Stomach (tissue), 9 donors: ENCODE measurements around the gene OR2B3. TPM values are rescaled to one million over a fixed set of nuclear protein-coding genes. Genes with fewer than 3 reads are reported as not detected.

Source experiments
- DNase-seq, 2 donors: peaks; one replicate each; pipeline versions ENCODE4 v3.0.0 to v3.0.0-alpha.2; 2013 to 2019
- H3K27ac ChIP-seq, 5 donors: fragments of 200-600 bp in 4 of 5; sonication (generic) in 4 of 5; one replicate each; pipeline ENCODE4 v1.5.1; 2013 to 2019; ENCODE audit warnings: mild to moderate bottlenecking in 1 of 5, moderate library complexity in 1 of 5
- H3K27me3 ChIP-seq, 3 donors: fragments of 200-600 bp; sonication (generic); one replicate each; pipeline ENCODE4 v1.5.1; 2017 to 2019; ENCODE audit warnings: mixed run types in 1 of 3
- H3K36me3 ChIP-seq, 4 donors: fragments of 200-600 bp; sonication (generic); 1 replicate in 3 of 4; 2 replicates in 1 of 4; pipeline ENCODE4 v1.5.1; 2016 to 2019
- H3K4me1 ChIP-seq, 4 donors: fragments of 200-600 bp; sonication (generic); one replicate each; pipeline ENCODE4 v1.5.1; 2016 to 2019
- H3K4me3 ChIP-seq, 4 donors: fragments of 200-600 bp; sonication (generic) in 3 of 4; one replicate each; pipeline ENCODE4 v1.5.1; 2016 to 2019; ENCODE audit warnings: mild to moderate bottlenecking in 1 of 4
- H3K9me3 ChIP-seq, 4 donors: fragments of 200-600 bp; sonication (generic); one replicate each; pipeline ENCODE4 v1.5.1; 2016 to 2019
- EP300 ChIP-seq: sonication (generic); formaldehyde crosslinking; IDR thresholded peaks from one replicate; pipeline ENCODE4 v1.6.1; 2017; ENCODE audit warnings: antibody characterized with exemption
- POLR2A ChIP-seq, 4 donors: fragments of 450-650 bp; IDR thresholded peaks; one replicate each; pipeline ENCODE4 v1.6.1; 2016; ENCODE audit warnings: antibody characterized with exemption in 4 of 4, control low read depth in 2 of 4, mild to moderate bottlenecking in 1 of 4, moderate library complexity in 1 of 4
- POLR2AphosphoS5 ChIP-seq, 3 donors: sonication (generic); formaldehyde crosslinking; IDR thresholded peaks; one replicate each; pipeline ENCODE4 v1.6.1; 2016; ENCODE audit warnings: antibody characterized with exemption in 3 of 3
- WGBS, 5 donors: extraction: QIAGEN DNeasy Blood & Tissue Kit in 3 of 5; methylation state at CpG; one replicate each; pipeline versions ENCODE4 v1.1.5 to v1.1.7; 2013 to 2018; 5-methylcytosine and 5-hydroxymethylcytosine counted together
- intact Hi-C: fragments of 100-400 bp; cut with DNase I; formaldehyde crosslinking; loops from one replicate; pipeline ENCODE4 v1.15.1; 2023; ENCODE audit warnings: low total_unique reads
- polyA plus RNA-seq, 3 donors: library from polyadenylated mRNA; stranded (reverse); fragments of 200-250 nt; gene quantifications; one replicate each; pipeline ENCODE4 v1.2.3, GENCODE V29; 2013
- total RNA-seq, 5 donors: library from RNA; depleted of rRNA; stranded (reverse); fragments of >200 nt; gene quantifications; one replicate each; pipeline versions ENCODE4 v1.1.0 to v1.2.3, GENCODE V29; 2014 to 2016
- TF ChIP-seq, protein P1 (sequence below), 7 experiments: fragments of 450-650 bp in 4 of 7; fragments of 200-600 bp in 3 of 7; sonication (generic) in 3 of 7; IDR thresholded peaks; one replicate each; pipeline ENCODE4 v1.5.1; 2016 to 2019; ENCODE audit warnings: antibody characterized with exemption in 7 of 7, control low read depth in 2 of 7, mild to moderate bottlenecking in 1 of 7
- donor health status: healthy with polysubstance abuse.
- donor health status: Bipolar disorder and iron deficiency.
- donor health status: healthy.

The OR2B3 gene
- total and polyA plus RNA-seq, 8 donors = not detected

GRCh38 chr6:29071831-29072723 is 15.0 kb downstream of the OR2B3 start:
- no peaks in the 10 kb centered on the region for H3K9me3 ChIP-seq
- H3K4me1 ChIP-seq = no peaks in the 10 kb centered on the region
- H3K27me3 ChIP-seq = no peaks in the 10 kb centered on the region
- intact Hi-C loops = no loop called here
- peak in 1 of 2 donors; percentile 12 for DNase-seq
- H3K36me3 ChIP-seq = no peaks in the 10 kb centered on the region
- TF ChIP-seq, protein P1, sequence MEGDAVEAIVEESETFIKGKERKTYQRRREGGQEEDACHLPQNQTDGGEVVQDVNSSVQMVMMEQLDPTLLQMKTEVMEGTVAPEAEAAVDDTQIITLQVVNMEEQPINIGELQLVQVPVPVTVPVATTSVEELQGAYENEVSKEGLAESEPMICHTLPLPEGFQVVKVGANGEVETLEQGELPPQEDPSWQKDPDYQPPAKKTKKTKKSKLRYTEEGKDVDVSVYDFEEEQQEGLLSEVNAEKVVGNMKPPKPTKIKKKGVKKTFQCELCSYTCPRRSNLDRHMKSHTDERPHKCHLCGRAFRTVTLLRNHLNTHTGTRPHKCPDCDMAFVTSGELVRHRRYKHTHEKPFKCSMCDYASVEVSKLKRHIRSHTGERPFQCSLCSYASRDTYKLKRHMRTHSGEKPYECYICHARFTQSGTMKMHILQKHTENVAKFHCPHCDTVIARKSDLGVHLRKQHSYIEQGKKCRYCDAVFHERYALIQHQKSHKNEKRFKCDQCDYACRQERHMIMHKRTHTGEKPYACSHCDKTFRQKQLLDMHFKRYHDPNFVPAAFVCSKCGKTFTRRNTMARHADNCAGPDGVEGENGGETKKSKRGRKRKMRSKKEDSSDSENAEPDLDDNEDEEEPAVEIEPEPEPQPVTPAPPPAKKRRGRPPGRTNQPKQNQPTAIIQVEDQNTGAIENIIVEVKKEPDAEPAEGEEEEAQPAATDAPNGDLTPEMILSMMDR (IDR thresholded peaks at IDR 0.05) = peak in 2 of 7 experiments; percentile 21 to 24
- no peak for TF ChIP-seq POLR2AphosphoS5 (IDR thresholded peaks at IDR 0.05)
- H3K27ac ChIP-seq = no peak overlapping the region
- H3K4me3 ChIP-seq = no peak overlapping the region
- 28 to 35% (median 31%) methylated on average over 9 of the region's 9 CpGs for WGBS, 5 donors

DNA sequence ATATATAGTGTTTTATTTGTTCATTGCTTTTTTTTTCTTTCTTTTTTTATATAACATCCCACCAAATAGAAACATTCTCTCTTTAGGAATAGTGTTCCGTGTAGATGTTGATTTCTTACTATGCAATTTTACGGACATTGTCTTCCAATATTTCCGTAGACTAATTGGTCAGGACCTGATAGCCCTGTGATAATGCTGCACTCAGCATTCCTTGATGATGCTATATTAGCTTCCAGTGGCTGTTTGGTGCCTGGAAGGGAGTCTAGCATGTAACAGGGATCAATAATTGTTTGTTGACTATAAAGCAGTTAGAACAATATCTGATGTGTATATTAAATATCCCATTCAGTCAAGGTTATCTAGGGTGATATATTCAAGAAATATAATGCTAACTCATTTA is 35.4 kb downstream of the OR2B3 start:
- WGBS, 5 donors = 76 to 92% (median 82%) methylated on average over 3 of the region's 3 CpGs
- no peak for DNase-seq
- no peaks in the 10 kb centered on the region for H3K36me3 ChIP-seq
- H3K9me3 ChIP-seq = peaks cover 0 to 13% (median 2%) of the 10 kb centered on the region in 4 donors
- intact Hi-C loops = no loop called here
- H3K27ac ChIP-seq = no peak overlapping the region
- H3K4me1 ChIP-seq = no peaks in the 10 kb centered on the region
- H3K27me3 ChIP-seq = peaks cover 0 to 9% (median 0%) of the 10 kb centered on the region in 3 donors
- no peak for TF ChIP-seq POLR2AphosphoS5 (IDR thresholded peaks at IDR 0.05)
- TF ChIP-seq, protein P1 (IDR thresholded peaks at IDR 0.05) = no peak
- no peak for TF ChIP-seq EP300
- TF ChIP-seq POLR2A (IDR thresholded peaks at IDR 0.05) = no peak
- H3K4me3 ChIP-seq = no peak overlapping the region

- intact Hi-C loops = no loop called here
These were observed 42.0 kb downstream of the OR2B3 start, which contains the start of gene OR2W1 for GRCh38 chr6:29045075-29045474. Gene OR2W1 (minus strand): TSS chr6:29045175. CDS start chr6:29045175, 0 bp downstream.

More at GRCh38 chr6:29045075-29045474, 42.0 kb downstream of the OR2B3 start, which contains the start of gene OR2W1:
- no peaks in the 10 kb centered on the region for H3K36me3 ChIP-seq
- no peak for DNase-seq
- H3K4me3 ChIP-seq = no peak within 1 kb of the TSS
- H3K9me3 ChIP-seq = no peaks in the 10 kb centered on the region
- TF ChIP-seq, protein P1 (IDR thresholded peaks at IDR 0.05) = no peak
- TF ChIP-seq EP300 (no peak), POLR2A (IDR thresholded peaks at IDR 0.05) (no peak), POLR2AphosphoS5 (IDR thresholded peaks at IDR 0.05) (no peak)
- H3K27me3 ChIP-seq = peaks cover 0 to 22% (median 0%) of the 10 kb centered on the region in 3 donors
- 68 to 90% (median 78%) methylated on average over 1 of the region's 1 CpG for WGBS, 5 donors
- no peak within 1 kb of the TSS for H3K27ac ChIP-seq
- H3K4me1 ChIP-seq = no peaks in the 10 kb centered on the region

Other genes starting within 250 kb of the OR2B3 start
- gene TRIM27, start 163.3 kb downstream of the OR2B3 start, total RNA-seq = 100 to 1,000 TPM in 1 of 5 donors, 10 to 100 TPM in 4; 59.1 to 102 (median 77.7) TPM
- 10 to 100 TPM; 24.2 to 33.5 (median 31.6) TPM for gene TRIM27, start 163.3 kb downstream of the OR2B3 start, polyA plus RNA-seq
- gene ZNF311, start 82.0 kb downstream of the OR2B3 start, total RNA-seq = 1 to 10 TPM in 2 of 5 donors, under 1 TPM in 2, not detected in 1; 0.72 to 6.7 (median 1.5) TPM
- 1 to 10 TPM in 1 of 3 donors, under 1 TPM in 2; 0.50 to 1.2 (median 0.61) TPM for gene ZNF311, start 82.0 kb downstream of the OR2B3 start, polyA plus RNA-seq
- gene OR2W1, start 42.1 kb downstream of the OR2B3 start, total RNA-seq = not detected
- gene OR2W1, start 42.1 kb downstream of the OR2B3 start, polyA plus RNA-seq = not detected
- not detected for gene OR2J1, start 12.2 kb upstream of the OR2B3 start, total RNA-seq
- not detected for gene OR2J1, start 12.2 kb upstream of the OR2B3 start, polyA plus RNA-seq
- gene OR2J3, start 20.7 kb upstream of the OR2B3 start, total RNA-seq = not detected
- gene OR2J3, start 20.7 kb upstream of the OR2B3 start, polyA plus RNA-seq = not detected
- not detected for gene OR2J2, start 83.6 kb upstream of the OR2B3 start, total RNA-seq
- gene OR2J2, start 83.6 kb upstream of the OR2B3 start, polyA plus RNA-seq = not detected
- under 1 TPM in 1 of 5 donors, not detected in 4; 0.18 TPM for gene OR14J1, start 214.4 kb upstream of the OR2B3 start, total RNA-seq
- not detected for gene OR14J1, start 214.4 kb upstream of the OR2B3 start, polyA plus RNA-seq